Effector memory CD4-positive, alpha-beta T cell (primary cell): ENCODE measurements around the gene HOXC9.

Experiments
- DNase-seq, 3 donors: peaks; one replicate each; pipeline ENCODE4 v3.0.0-alpha.2; 2020
- H3K27ac ChIP-seq: 2 replicates; pipeline ENCODE4 v1.7.0; 2013; ENCODE audit warnings: mild to moderate bottlenecking, low read length, moderate library complexity; ENCODE audit not compliant: insufficient read depth, poor library complexity, severe bottlenecking
- H3K27me3 ChIP-seq: replicated peaks from 2 replicates; pipeline ENCODE4 v1.7.0; 2013; ENCODE audit warnings: mild to moderate bottlenecking, low read length; ENCODE audit not compliant: insufficient read depth, control insufficient read depth, poor library complexity, severe bottlenecking
- H3K36me3 ChIP-seq: 2 replicates; pipeline ENCODE4 v1.7.0; 2013; ENCODE audit warnings: mild to moderate bottlenecking, low read length, moderate library complexity; ENCODE audit not compliant: control insufficient read depth, insufficient read depth
- H3K4me1 ChIP-seq: 2 replicates; pipeline ENCODE4 v1.7.0; 2013; ENCODE audit warnings: low read length, mild to moderate bottlenecking; ENCODE audit not compliant: control insufficient read depth, insufficient read depth, poor library complexity, severe bottlenecking
- H3K4me3 ChIP-seq: 2 replicates; pipeline ENCODE4 v1.7.0; 2013; ENCODE audit warnings: low read length, low read depth, mild to moderate bottlenecking; ENCODE audit not compliant: insufficient read depth, poor library complexity, severe bottlenecking
- H3K9me3 ChIP-seq: 2 replicates; pipeline ENCODE4 v1.7.0; 2013; ENCODE audit warnings: mild to moderate bottlenecking, low read length, moderate library complexity; ENCODE audit not compliant: control insufficient read depth

The HOXC9 gene

GRCh38 chr12:53971129-53971528 is 28.8 kb upstream of the HOXC9 start:
- Histone ChIP-seq H3K4me3 (no peak overlapping the region), H3K9me3 (no peaks in the 10 kb centered on the region), H3K36me3 (no peaks in the 10 kb centered on the region), H3K27ac (no peak overlapping the region), H3K4me1 (peaks cover 35% of the 10 kb centered on the region), H3K27me3 (peaks cover 93% of the 10 kb centered on the region)
- DNase-seq, result no peak

- peaks cover 93% of the 10 kb centered on the region for H3K27me3 ChIP-seq
- no peaks in the 10 kb centered on the region for H3K9me3 ChIP-seq
- H3K4me3 ChIP-seq, result no peak overlapping the region
- no peak overlapping the region for H3K27ac ChIP-seq
- peaks cover 30% of the 10 kb centered on the region for H3K4me1 ChIP-seq
- no peak for DNase-seq
- H3K36me3 ChIP-seq, result no peaks in the 10 kb centered on the region
Measured at GRCh38 chr12:53971686-53972085, 28.3 kb upstream of the HOXC9 start.

- H3K27ac ChIP-seq, result no peak overlapping the region
- H3K4me1 ChIP-seq, result peaks cover 25% of the 10 kb centered on the region
- no peaks in the 10 kb centered on the region for H3K9me3 ChIP-seq
- H3K27me3 ChIP-seq, result peaks cover 93% of the 10 kb centered on the region
- no peaks in the 10 kb centered on the region for H3K36me3 ChIP-seq
- no peak overlapping the region for H3K4me3 ChIP-seq
- no peak for DNase-seq
Measured at GRCh38 chr12:53972152-53972702, 27.7 kb upstream of the HOXC9 start.

- Histone ChIP-seq H3K4me1 (peaks cover 27% of the 10 kb centered on the region), H3K9me3 (no peaks in the 10 kb centered on the region), H3K27me3 (peaks cover 93% of the 10 kb centered on the region), H3K4me3 (no peak within 1 kb of the TSS), H3K27ac (no peak within 1 kb of the TSS), H3K36me3 (no peaks in the 10 kb centered on the region)
- no peak for DNase-seq
Measured at GRCh38 chr12:53972722-53973235, 27.2 kb upstream of the HOXC9 start, which contains the start of gene HOXC11. Gene HOXC11 (plus strand): TSS chr12:53973126. CDS start chr12:53973242, 116 bp downstream.

- H3K27ac ChIP-seq, result no peak overlapping the region
- peaks cover 92% of the 10 kb centered on the region for H3K27me3 ChIP-seq
- DNase-seq, result no peak
- no peaks in the 10 kb centered on the region for H3K36me3 ChIP-seq
- H3K4me1 ChIP-seq, result peaks cover 31% of the 10 kb centered on the region
- H3K4me3 ChIP-seq, result no peak overlapping the region
- H3K9me3 ChIP-seq, result no peaks in the 10 kb centered on the region
Measured at GRCh38 chr12:53973236-53974042, 26.5 kb upstream of the HOXC9 start.

GRCh38 chr12:53974084-53975063 is 25.6 kb upstream of the HOXC9 start, which contains the start of gene HOTAIR:
Gene HOTAIR (minus strand): TSS chr12:53974954.
- Histone ChIP-seq H3K27ac (no peak within 1 kb of the TSS), H3K4me3 (peak within 1 kb of the TSS; percentile 50), H3K4me1 (peaks cover 31% of the 10 kb centered on the region), H3K27me3 (peaks cover 94% of the 10 kb centered on the region), H3K36me3 (no peaks in the 10 kb centered on the region), H3K9me3 (no peaks in the 10 kb centered on the region)
- DNase-seq, result no peak

- no peak for DNase-seq
- H3K27me3 ChIP-seq, result peaks cover 92% of the 10 kb centered on the region
- peaks cover 31% of the 10 kb centered on the region for H3K4me1 ChIP-seq
- H3K4me3 ChIP-seq, result peak overlapping the region; percentile 50
- H3K9me3 ChIP-seq, result no peaks in the 10 kb centered on the region
- H3K36me3 ChIP-seq, result no peaks in the 10 kb centered on the region
- no peak overlapping the region for H3K27ac ChIP-seq
Measured at GRCh38 chr12:53975064-53975471, 24.9 kb upstream of the HOXC9 start.

- no peak overlapping the region for H3K27ac ChIP-seq
- H3K4me3 ChIP-seq, result no peak overlapping the region
- H3K9me3 ChIP-seq, result no peaks in the 10 kb centered on the region
- H3K36me3 ChIP-seq, result no peaks in the 10 kb centered on the region
- DNase-seq, result no peak
- peaks cover 92% of the 10 kb centered on the region for H3K27me3 ChIP-seq
- H3K4me1 ChIP-seq, result peaks cover 31% of the 10 kb centered on the region
Measured at GRCh38 chr12:53975479-53976152, 24.3 kb upstream of the HOXC9 start.

GRCh38 chr12:53976172-53976822 is 23.7 kb upstream of the HOXC9 start:
- Histone ChIP-seq H3K27ac (no peak overlapping the region), H3K36me3 (no peaks in the 10 kb centered on the region), H3K4me3 (no peak overlapping the region), H3K27me3 (peaks cover 93% of the 10 kb centered on the region), H3K9me3 (no peaks in the 10 kb centered on the region), H3K4me1 (peaks cover 31% of the 10 kb centered on the region)
- no peak for DNase-seq
